UCSD-AML1 (cell line): Measurements from ENCODE around the gene CREB3L2.

ENCODE experiments used
- DNase-seq: peaks from one replicate; lab custom pipeline; 2025; ENCODE audit not compliant: unreplicated experiment; lab: John Stamatoyannopoulos, UW

Gene CREB3L2

GRCh38 chr7:137953665-137954470, 48.0 kb downstream of the CREB3L2 start:
- no peak for DNase-seq

GRCh38 chr7:137953043-137953664, 48.7 kb downstream of the CREB3L2 start:
- no peak for DNase-seq

- no peak for DNase-seq
Observed at GRCh38 chr7:137952426-137952805, 49.5 kb downstream of the CREB3L2 start.

- no peak for DNase-seq
Observed at GRCh38 chr7:137951700-137952425, 50.0 kb downstream of the CREB3L2 start.

GRCh38 chr7:137950967-137951366, 50.9 kb downstream of the CREB3L2 start:
- DNase-seq = no peak

GRCh38 chr7:137950263-137950621, 51.6 kb downstream of the CREB3L2 start:
- DNase-seq = no peak

GRCh38 chr7:137949416-137950262, 52.2 kb downstream of the CREB3L2 start:
- DNase-seq = no peak

- DNase-seq = no peak
Observed at GRCh38 chr7:137948845-137949330, 53.0 kb downstream of the CREB3L2 start.

GRCh38 chr7:137948083-137948844, 53.6 kb downstream of the CREB3L2 start:
- DNase-seq = no peak

GRCh38 chr7:137947046-137947445, 54.8 kb downstream of the CREB3L2 start:
- no peak for DNase-seq

GRCh38 chr7:137946011-137946410, 55.9 kb downstream of the CREB3L2 start:
- no peak for DNase-seq

GRCh38 chr7:137944168-137944567, 57.7 kb downstream of the CREB3L2 start:
- DNase-seq = no peak

- DNase-seq = no peak
Observed at GRCh38 chr7:137943132-137943551, 58.7 kb downstream of the CREB3L2 start.

- no peak for DNase-seq
Observed at GRCh38 chr7:137942484-137943115, 59.3 kb downstream of the CREB3L2 start.

GRCh38 chr7:137940656-137941518, 61.0 kb downstream of the CREB3L2 start:
- no peak for DNase-seq

GRCh38 chr7:137940218-137940617, 61.7 kb downstream of the CREB3L2 start:
- no peak for DNase-seq

- no peak for DNase-seq
Observed at GRCh38 chr7:137937202-137937560, 64.7 kb downstream of the CREB3L2 start.

- DNase-seq = no peak
Observed at GRCh38 chr7:137936509-137937201, 65.2 kb downstream of the CREB3L2 start.
